GM19043 (cell line): ENCODE data around the gene RPL34.

ENCODE experiments used
- ATAC-seq: cut with Tn5 transposase; IDR thresholded peaks from one replicate; pipeline ENCODE4 v1.9.1; 2021; ENCODE audit warnings: low read depth; ENCODE audit not compliant: unreplicated experiment

The RPL34 gene

DNA sequence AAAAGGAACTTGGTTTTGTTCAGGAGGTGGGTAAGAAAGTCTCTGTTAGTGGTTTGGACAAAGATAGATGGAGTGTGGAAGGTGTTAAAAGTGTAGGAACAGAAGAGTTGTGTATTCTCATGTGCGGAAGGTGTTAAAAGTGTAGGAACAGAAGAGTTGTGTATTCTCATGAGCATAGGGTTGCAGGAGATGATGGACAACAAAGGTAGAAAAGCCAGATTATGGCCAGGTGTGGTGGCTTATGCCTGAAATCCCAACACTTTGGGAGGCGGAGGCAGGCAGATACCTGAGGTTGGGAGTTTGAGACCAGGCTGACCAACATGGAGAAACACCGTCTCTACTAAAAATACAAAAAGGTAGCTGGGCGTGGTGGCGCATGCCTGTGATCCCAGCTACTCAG, 2.5 kb downstream of the RPL34 start:
- no peak for ATAC-seq

DNA sequence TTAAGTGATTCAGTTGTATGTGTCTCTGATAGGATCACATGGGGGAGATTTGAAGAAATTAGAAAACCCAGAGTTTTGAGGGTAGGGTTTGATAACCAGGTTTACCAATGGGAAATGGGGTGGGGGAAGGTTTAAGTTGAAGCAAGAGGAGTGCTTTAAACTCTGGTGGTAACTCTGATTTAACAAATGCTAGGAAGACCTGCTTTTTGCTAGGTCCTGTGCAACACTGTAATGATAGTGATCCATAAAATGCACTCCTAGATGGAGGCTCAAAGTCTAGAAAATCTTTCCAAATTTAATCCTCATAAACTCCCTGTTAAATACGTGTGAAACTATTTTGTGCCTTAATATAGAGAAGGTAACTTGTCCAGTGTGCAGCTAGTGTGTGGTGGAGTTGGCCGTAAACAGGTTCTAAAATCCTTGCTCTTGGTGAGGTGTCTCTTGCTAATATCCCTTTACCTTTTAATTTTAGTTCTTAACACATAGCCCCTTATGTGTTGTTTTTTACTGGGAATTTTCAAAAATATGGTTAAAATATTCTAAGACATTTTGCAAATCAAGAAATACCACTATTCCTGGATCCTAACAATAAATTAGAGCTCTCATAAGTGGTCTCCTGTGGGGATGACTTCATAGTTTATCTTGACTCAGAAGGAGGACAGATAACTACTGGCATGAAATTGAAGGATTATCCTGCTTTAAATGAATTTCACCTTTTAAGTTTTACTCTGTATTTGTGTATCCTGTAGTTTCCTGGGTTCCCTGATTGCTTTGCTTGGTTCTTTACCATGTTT, 4.1 kb downstream of the RPL34 start:
- ATAC-seq = no peak

DNA sequence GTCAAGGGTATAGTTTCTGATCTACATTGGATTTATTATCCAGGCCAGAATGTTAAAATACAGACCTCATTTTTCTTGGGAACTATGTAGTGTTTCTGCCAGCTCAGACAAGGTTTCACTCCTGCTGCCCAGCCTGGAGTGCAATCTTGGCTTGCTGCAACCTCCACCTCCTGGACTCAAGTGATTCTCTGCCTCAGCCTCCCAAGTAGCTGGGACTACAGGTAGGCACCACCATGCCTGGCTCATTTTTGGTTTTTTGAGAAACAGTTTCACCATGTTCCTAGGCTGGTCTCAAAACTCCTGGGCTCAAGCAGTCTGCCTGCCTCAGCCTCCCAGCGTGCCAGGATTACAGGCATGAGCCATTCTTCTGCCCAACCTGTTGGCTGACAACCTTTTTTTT, 5.7 kb downstream of the RPL34 start:
- no peak for ATAC-seq

DNA sequence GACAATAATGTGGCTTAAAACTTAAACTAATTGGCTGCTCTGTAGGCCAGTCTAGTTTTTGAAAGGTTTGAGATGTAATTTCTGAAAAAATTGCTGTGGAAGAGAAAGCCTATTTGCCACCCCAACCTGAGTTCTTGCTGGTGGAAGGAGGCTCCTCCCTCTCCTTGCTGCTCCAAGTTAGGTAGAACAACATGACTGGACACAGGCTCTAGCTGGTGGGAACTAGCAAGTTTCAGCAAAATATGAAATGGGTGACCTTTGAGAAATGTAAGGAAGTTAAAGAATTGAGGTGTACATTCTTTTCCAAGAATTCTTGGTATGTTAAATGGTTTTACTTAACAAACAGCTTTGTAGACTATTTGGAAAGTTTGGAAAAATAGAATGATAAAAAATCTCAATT, 8.0 kb downstream of the RPL34 start:
- no peak for ATAC-seq

DNA sequence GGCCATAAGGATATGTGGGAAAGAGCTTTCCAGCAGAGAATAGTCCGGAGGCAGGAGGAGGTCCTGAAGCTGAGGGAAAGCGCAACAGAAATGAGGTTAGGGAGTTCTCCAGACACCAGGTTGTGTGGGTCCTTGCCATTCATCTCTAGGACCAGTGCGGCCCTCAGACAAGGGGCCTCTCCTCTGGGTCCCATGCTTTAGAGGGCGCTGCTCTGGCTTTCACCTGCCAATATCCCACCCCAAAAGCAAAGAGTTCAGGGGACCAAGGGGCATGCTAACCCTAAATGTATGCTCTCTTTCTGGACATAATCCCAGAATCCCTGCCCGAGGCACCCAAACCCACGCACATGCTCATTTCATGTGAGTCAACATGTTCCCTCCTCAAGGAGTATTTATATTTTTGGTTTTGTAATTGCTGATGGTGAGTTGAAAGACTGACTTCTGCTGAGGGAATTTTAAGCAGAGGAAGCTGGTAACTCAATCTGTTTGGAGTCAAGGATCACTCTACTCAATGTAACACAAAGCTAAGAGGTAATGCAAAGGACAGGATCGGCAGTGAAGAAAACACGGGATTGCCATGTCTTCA, 14.8 kb downstream of the RPL34 start:
- ATAC-seq = no peak

DNA sequence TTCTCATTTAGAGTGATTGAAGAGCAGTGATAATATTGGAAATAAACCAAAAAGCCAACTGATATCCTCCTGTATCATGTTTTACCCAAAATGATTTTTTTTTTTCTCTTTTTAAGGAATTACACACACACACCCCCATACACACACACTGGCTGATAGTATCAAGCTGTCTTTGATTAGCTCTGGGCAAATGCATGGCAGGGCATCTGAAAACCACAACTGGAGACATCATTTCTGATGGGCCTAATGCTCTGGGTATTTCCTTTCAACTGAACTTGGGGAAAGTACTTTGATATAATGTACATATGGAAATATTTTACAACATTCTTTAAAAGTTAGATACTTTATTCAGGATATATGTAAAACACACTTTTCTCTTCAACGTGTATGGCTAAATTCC, 15.9 kb downstream of the RPL34 start:
- ATAC-seq = no peak

DNA sequence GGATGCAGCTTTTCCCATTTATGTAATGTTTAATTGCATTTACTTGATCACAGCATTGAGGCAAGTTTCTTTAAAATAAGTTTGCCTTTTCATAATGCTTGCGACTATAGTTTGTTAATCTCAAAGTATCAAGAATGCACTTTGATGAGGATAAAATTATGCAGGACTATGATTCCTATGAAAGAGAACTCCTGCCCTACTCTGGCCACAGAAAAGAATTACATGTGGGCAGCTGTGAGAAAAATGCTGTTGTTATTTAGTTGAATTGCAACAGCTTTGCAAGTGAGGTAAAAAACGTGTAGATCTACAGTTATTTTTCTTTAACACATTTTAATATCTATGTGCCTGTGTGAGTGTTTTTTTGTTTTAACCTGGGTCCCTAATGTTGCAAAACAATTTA, 17.5 kb downstream of the RPL34 start:
- ATAC-seq = no peak

DNA sequence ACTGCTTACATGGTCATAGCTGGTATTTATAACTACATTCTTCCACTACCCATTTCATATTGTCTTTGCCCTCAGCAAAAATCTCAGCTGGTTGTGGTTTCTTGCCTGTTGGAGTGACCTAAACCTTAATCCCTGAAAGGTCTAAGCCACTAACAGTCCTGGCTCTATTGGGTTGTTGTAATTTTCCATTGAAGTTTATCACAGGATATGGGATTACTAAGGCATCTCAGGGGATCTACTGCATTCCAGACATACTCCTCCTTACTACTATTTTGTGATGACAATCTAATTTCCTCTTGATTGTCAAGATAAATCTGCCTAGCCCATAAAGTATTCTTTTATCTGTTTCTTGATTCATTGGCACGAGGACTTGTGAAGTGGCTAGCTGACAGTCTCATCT, 23.9 kb downstream of the RPL34 start:
- no peak for ATAC-seq

DNA sequence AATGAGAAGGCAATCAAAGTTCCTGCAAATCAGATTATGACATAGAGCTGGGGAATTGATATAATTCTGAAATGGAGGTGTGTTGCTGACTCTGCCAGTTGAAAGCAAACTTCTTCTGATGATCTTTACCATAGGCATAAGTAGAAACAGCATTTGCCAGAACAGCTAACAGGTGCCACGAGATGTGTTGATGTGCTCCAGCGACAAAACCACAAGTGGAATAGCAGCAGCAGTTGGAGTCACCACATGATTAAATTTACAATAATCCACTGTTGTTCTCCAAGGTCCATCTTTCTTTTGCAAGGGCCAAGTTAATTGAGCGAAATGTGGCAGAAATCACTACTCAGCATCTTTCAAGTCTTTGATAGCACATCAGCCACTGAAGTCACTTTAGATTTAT, 26.3 kb downstream of the RPL34 start:
- no peak for ATAC-seq

DNA sequence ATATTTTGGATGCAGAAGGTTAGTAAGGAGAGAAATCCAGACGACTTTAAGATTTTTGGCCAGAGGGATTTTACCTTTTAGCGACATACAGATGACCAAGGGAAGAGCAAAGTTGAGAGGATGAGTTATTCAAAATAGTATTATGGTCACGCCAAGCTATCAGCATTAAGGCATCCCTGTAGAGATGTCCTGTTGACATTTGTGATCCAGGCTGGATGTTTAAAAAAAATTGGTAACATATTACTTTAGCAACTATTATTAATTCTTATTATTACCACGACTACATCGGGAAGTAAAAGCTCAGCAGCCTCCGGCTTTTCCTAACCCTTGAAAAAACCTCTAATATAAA, 29.5 kb downstream of the RPL34 start:
- peak; percentile 16 for ATAC-seq

DNA sequence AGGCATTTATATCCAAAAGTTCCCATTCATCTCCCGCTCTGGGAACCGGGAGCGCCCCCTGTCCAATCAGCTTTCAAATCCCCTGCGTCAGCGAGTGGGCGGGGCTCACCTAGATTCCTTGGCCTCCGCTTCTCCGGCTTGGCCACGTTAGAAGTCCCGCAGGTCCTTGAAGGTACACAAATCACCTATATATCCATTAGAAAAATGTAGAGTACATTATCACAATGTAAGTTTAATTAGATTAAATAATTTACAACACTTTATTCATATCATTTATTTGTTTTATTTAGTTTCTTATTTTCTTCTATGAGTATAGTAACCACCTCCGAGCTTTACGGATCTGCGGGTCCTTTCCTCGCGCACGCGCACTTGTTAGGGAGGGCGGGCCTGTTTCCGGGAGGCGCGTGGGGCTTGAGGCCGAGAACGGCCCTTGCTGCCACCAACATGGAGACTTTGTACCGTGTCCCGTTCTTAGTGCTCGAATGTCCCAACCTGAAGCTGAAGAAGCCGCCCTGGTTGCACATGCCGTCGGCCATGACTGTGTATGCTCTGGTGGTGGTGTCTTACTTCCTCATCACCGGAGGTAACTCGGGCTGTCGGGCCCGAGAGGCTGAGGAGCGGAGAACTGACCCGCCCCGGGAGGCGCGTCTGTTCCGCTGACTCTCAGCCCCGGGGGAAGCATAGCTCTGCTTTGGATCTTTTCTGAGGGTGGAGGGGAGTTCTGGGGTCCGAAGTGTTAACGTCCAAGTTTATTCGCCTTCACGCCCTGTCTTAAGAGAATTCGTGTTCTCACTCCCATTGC, 30.0 kb downstream of the RPL34 start, which contains the start of gene OSTC:
Gene OSTC, plus strand, starts transcription at position 388 of the 802 bp plus-strand sequence. Its CDS starts 57 bp downstream, at position 445.
- peak; percentile 90 for ATAC-seq

DNA sequence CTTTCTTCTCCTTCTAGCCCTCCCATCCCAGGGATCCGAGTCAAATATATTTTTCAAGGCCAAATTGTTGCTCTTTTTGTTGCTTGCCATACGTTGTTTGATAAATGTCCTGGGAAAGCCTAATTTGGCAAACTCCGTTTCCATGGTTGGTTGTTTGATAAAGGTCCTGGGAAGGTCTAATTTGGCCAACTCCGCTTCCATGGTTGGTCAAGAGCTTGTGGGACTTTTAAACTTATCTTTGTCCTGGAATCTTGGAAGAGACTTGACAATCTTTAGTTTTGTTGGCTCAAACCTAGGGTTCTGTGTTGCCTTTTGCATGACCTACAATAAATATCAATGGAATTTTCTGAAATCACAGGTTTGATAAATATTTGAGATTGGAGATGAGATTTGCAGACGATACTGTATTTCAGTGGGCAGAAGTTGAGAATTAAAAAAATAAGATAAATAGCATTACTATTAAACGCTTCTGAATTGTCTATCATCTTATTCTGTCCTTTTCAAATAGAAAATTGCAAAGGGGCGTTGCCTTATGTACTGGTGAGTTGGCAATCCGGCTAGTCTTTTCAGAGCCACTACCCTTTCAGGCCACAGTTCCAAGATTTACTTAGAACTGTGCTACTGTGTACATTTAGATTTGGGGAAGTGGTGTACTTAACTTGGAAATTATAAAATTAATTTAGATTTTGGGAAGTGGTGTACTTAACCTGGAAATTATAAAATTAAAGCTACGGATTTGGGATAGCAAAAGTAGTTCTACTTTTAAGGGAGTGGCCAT, 30.8 kb downstream of the RPL34 start:
- ATAC-seq = no peak

DNA sequence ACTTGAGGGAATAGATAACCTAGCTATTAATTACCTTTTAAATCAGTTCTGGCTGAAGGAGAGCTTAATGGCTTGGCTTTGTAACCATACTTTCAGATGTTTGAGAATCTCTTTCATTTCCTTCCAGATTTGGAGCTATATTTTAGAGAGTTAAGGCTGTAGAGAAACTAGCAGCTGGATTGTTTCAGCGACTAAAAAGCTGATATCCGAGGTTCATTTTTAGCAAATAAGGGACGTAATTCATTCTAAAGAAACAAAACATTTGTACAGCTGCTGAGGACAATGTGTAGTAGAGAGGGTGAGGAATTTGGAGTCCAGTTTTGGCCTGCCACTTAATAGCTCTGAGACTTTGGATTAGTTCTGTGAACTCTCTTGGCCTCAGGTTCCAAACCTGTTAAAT, 42.3 kb downstream of the RPL34 start:
- ATAC-seq = no peak

DNA sequence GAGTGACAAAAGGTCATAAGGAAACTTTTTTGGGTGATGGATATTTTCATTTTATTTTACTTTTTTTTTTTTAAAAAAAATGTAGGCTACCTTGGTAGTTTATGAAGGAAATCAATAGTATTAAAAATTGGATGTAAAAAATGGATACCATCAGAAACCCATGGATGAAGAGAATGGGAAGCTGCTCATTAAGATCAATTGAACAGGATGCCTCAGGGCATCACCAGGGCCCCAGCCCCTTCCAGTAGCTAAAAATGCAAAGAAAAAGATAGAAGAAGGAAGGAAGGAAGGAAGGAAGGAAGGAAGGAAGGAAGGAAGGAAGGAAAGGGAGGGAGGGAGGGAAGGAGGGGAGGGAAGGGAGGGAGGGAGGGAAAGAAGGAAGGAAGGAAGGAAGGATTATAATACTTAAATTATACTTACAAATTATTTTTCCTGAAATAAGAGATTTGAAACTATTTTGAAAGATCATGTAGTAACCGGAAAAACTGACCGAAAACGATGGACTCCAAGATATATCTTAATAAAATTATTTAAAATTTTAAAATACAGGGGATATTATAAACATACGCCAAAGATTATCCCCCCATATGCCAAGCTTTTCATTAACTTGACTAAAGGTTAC, 54.1 kb downstream of the RPL34 start:
- ATAC-seq = no peak
